T-helper 9 cell (primary cell): ENCODE data around the gene RBP5.
A peak's percentile ranks its signal among the peaks of the same experiment; 100 is the strongest.

ENCODE experiments used
- DNase-seq: peaks from one replicate; pipeline ENCODE4 v3.0.0-alpha.2; 2020
- total RNA-seq, 2 donors: gene quantifications; one replicate each; lab custom pipeline; 2026; lab: John Stamatoyannopoulos, UW

The RBP5 gene
- total RNA-seq: 0.24 to 0.49 reads per million in 2 donors

- DNase-seq: no peak
Measured at GRCh38 chr12:7128681-7129286, at the start of gene RBP5. RBP5 (minus strand) TSS chr12:7128889; CDS start chr12:7128775, 114 bp downstream.

GRCh38 chr12:7178481-7178880, 49.8 kb upstream of the RBP5 start:
- no peak for DNase-seq

- DNase-seq: no peak
Measured at GRCh38 chr12:7176595-7176994, 47.9 kb upstream of the RBP5 start.

GRCh38 chr12:7175493-7175892, 46.8 kb upstream of the RBP5 start:
- no peak for DNase-seq

- no peak for DNase-seq
Measured at GRCh38 chr12:7171854-7172253, 43.2 kb upstream of the RBP5 start.

GRCh38 chr12:7169951-7170350, 41.3 kb upstream of the RBP5 start:
- no peak for DNase-seq

GRCh38 chr12:7162691-7163114, 34.0 kb upstream of the RBP5 start:
- peak; percentile 7 for DNase-seq

- DNase-seq: no peak
Measured at GRCh38 chr12:7161811-7162210, 33.1 kb upstream of the RBP5 start.

GRCh38 chr12:7161327-7161726, 32.6 kb upstream of the RBP5 start:
- no peak for DNase-seq

- DNase-seq: no peak
Measured at GRCh38 chr12:7160183-7160582, 31.5 kb upstream of the RBP5 start.

- no peak for DNase-seq
Measured at GRCh38 chr12:7158781-7159609, 30.3 kb upstream of the RBP5 start.

GRCh38 chr12:7157391-7157790, 28.7 kb upstream of the RBP5 start:
- no peak for DNase-seq

- DNase-seq: no peak
Measured at GRCh38 chr12:7156259-7157197, 27.8 kb upstream of the RBP5 start.

GRCh38 chr12:7155471-7156034, 26.9 kb upstream of the RBP5 start:
- DNase-seq: no peak

GRCh38 chr12:7154901-7155470, 26.3 kb upstream of the RBP5 start:
- no peak for DNase-seq

GRCh38 chr12:7154042-7154441, 25.4 kb upstream of the RBP5 start:
- no peak for DNase-seq

- no peak for DNase-seq
Measured at GRCh38 chr12:7152818-7153217, 24.1 kb upstream of the RBP5 start.

- no peak for DNase-seq
Measured at GRCh38 chr12:7151532-7151931, 22.8 kb upstream of the RBP5 start.

- DNase-seq: no peak
Measured at GRCh38 chr12:7150841-7151240, 22.2 kb upstream of the RBP5 start.

GRCh38 chr12:7150356-7150755, 21.7 kb upstream of the RBP5 start:
- no peak for DNase-seq

GRCh38 chr12:7146906-7147305, 18.2 kb upstream of the RBP5 start:
- DNase-seq: no peak

- DNase-seq: no peak
Measured at GRCh38 chr12:7146228-7146627, 17.5 kb upstream of the RBP5 start.
